SH-SY5Y (cell line): Measurements from ENCODE around the gene KRTAP6-3.

Experiments
- GATA2 ChIP-seq: IDR thresholded peaks from 2 replicates; pipeline ENCODE4 v1.6.1; 2011; ENCODE audit warnings: mild to moderate bottlenecking, low read depth, low read length
- GATA3 ChIP-seq: IDR thresholded peaks from 2 replicates; pipeline ENCODE4 v1.6.1; 2011; ENCODE audit warnings: low read depth, mild to moderate bottlenecking, low read length, moderate library complexity

Gene KRTAP6-3

GRCh38 chr21:30592140-30592539 lies at the start of gene KRTAP6-3:
Gene KRTAP6-3 (plus strand): TSS chr21:30592440. CDS start chr21:30592446, 6 bp downstream.
- TF ChIP-seq GATA2 (no peak), GATA3 (no peak)

- TF ChIP-seq GATA2, result no peak
- TF ChIP-seq GATA3, result no peak
Observed at GRCh38 chr21:30552782-30553181, 39.5 kb upstream of the KRTAP6-3 start.

- no peak for TF ChIP-seq GATA3
- no peak for TF ChIP-seq GATA2
Observed at GRCh38 chr21:30555095-30555494, 37.1 kb upstream of the KRTAP6-3 start.

- TF ChIP-seq GATA3, result no peak
- TF ChIP-seq GATA2, result no peak
Observed at GRCh38 chr21:30561264-30561895, 30.9 kb upstream of the KRTAP6-3 start, which contains the start of gene KRTAP19-7. Gene KRTAP19-7 (minus strand): TSS chr21:30561314. CDS start chr21:30561289, 25 bp downstream.

- TF ChIP-seq GATA2, result no peak
- no peak for TF ChIP-seq GATA3
Observed at GRCh38 chr21:30561957-30562356, 30.3 kb upstream of the KRTAP6-3 start.

GRCh38 chr21:30563072-30563471 lies 29.2 kb upstream of the KRTAP6-3 start:
- TF ChIP-seq GATA2, result no peak
- no peak for TF ChIP-seq GATA3

- TF ChIP-seq GATA3, result no peak
- TF ChIP-seq GATA2, result no peak
Observed at GRCh38 chr21:30563630-30564029, 28.6 kb upstream of the KRTAP6-3 start.

GRCh38 chr21:30567617-30568016 lies 24.6 kb upstream of the KRTAP6-3 start:
- TF ChIP-seq GATA3, result no peak
- TF ChIP-seq GATA2, result no peak

GRCh38 chr21:30577766-30578165 lies 14.5 kb upstream of the KRTAP6-3 start:
- no peak for TF ChIP-seq GATA2
- TF ChIP-seq GATA3, result no peak

- TF ChIP-seq GATA2 (no peak), GATA3 (no peak)
Observed at GRCh38 chr21:30579346-30579745, 12.9 kb upstream of the KRTAP6-3 start.

- no peak for TF ChIP-seq GATA3
- TF ChIP-seq GATA2, result no peak
Observed at GRCh38 chr21:30580132-30580531, 12.1 kb upstream of the KRTAP6-3 start.

GRCh38 chr21:30582870-30583269 lies 9.4 kb upstream of the KRTAP6-3 start:
- no peak for TF ChIP-seq GATA3
- no peak for TF ChIP-seq GATA2

- no peak for TF ChIP-seq GATA2
- TF ChIP-seq GATA3, result no peak
Observed at GRCh38 chr21:30590297-30590696, 1.9 kb upstream of the KRTAP6-3 start, which contains the start of gene KRTAP22-2. Gene KRTAP22-2 (minus strand): TSS chr21:30590397.

GRCh38 chr21:30598802-30599201 lies 6.6 kb downstream of the KRTAP6-3 start, which contains the start of gene KRTAP6-2:
Gene KRTAP6-2 (minus strand): TSS chr21:30598902. CDS start chr21:30598874, 28 bp downstream.
- TF ChIP-seq GATA2 (no peak), GATA3 (no peak)

- TF ChIP-seq GATA2, result no peak
- no peak for TF ChIP-seq GATA3
Observed at GRCh38 chr21:30600787-30601186, 8.5 kb downstream of the KRTAP6-3 start, which contains the start of gene KRTAP22-1. Gene KRTAP22-1 (plus strand): TSS chr21:30601087.
